CD4-positive, alpha-beta T cell treated with Interleukin-10 for 1 hour (primary cell): Measurements from ENCODE around the gene TTC39A.
"Not testable (repeated sequence)": the region's sequence is repeated elsewhere in the genome, so short reads cannot be mapped to it uniquely, and the experiment has no call there.

Experiments used
- DNase-seq: peaks from one replicate; pipeline ENCODE4 v3.0.0-alpha.2; 2020

The TTC39A gene

GRCh38 chr1:51263147-51263877 is 67.0 kb downstream of the TTC39A start:
- no peak for DNase-seq

GRCh38 chr1:51255331-51255730 is 75.0 kb downstream of the TTC39A start:
- DNase-seq = no peak

DNA sequence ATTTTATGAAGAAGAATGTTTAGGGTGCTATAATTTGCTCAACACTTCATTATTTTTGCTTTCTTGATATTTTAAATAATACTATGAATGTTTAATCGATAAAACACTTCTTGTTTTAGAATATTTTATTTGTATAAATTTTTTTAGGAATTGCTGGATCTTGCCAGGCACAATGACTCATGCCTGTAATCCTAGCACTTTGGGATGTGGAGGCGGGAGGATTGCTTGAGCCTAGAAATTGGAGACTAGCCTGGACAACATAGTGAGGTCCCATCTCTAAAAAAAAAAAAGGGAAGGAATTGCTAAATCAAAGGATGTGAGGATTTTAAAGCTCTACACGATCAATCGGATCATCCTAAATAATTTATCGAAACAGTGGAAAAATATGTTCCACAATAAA is 76.7 kb downstream of the TTC39A start:
- no peak for DNase-seq

DNA sequence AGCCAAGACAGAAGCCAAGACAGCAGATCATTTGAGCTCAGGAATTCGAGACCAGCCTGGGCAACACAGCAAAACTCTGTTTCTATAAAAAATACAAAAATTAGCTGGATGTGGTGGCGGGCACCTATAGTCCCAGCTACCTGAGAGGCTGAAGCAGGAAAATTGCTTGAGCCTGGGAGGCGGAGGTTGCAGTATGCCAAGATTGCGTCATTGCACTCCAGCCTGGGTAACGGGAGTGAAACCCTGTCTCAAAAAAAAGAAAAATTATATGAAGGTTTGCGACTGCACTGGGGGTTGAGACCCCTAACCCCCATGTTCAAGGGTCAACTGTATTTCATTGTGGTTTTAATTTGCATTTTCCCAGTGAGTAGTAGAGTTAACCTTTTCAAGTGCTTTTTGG is 78.0 kb downstream of the TTC39A start:
- no peak for DNase-seq

DNA sequence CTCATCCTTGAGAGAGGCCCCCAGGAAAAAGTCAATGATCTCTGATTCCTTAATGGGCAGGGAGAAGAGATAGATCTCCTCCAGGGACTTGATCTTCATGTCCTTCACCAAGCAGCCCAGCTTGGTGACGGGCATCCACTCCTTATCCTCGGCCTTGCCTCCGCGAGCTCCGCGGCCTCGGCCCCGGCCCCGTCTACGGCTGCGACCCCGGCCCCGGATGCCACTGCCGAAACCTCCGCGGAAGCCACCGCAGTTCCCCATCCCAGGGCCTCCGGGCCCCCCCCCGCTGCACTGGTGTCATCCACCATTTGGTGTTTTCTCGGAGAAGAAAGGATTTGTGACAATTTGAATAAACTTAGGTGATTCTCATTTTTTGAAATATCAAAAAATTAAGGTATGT is 79.2 kb downstream of the TTC39A start:
- DNase-seq = not testable (repeated sequence)

DNA sequence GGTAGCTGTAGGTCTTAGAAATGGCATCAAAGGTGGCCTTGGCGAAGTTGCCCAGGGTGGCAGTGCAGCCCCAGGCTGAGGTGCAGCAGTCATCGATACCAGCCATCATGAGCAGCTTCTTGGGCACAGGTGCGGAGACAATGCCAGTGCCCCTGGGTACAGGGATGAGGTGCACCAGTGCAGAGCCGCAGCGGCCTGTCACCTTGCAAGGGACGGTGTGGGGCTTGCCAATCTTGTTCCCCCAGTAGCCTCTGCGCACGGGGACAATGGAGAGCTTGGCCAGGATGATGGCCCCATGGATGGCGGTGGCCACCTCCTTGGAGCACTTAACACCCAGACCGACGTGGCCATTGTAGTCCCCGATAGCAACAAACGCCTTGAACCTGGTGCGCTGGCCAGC is 79.6 kb downstream of the TTC39A start:
- not testable (repeated sequence) for DNase-seq

DNA sequence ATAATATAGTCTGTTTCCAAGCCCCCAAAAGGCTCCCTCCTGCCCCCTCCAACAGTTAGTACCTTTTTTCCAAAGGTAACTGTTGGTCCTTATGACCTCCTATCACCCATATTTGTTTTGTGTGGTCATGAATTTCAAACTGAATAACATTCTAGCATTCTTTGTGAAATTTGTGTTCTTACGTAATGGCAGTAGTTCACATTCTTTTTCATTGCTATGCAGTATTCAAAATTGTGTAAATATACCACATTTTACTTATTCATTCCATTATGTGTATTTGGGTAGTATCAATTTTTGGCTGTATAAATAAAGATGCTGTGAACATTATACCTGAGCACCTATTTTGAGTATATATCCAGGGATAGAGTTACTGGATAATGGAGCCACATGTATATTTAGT is 80.9 kb downstream of the TTC39A start:
- no peak for DNase-seq

- no peak for DNase-seq
Observed at GRCh38 chr1:51247499-51247898, 82.9 kb downstream of the TTC39A start.

- DNase-seq = no peak
Observed at GRCh38 chr1:51247022-51247421, 83.3 kb downstream of the TTC39A start.

DNA sequence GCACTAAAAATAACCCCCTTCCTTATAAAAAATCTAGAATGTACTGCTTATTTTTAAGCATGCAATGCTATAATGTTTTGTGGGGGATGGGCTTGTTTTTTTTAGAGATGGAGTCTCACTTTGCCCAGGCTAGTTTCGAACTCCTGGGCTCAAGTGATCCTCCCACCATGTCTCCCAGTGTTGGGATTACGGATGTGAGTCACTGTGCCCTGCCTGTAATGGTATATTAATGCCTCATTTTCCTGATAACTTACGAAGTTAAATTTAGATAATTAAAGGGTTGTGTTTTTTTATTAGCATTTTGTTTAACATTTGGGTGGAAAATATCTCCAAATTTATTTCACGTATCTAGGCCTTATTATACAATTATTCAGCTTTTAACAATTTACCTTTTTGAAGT is 87.8 kb downstream of the TTC39A start:
- no peak for DNase-seq

- DNase-seq = no peak
Observed at GRCh38 chr1:51241119-51241518, 89.2 kb downstream of the TTC39A start.

GRCh38 chr1:51240084-51240483 is 90.3 kb downstream of the TTC39A start:
- DNase-seq = no peak

DNA sequence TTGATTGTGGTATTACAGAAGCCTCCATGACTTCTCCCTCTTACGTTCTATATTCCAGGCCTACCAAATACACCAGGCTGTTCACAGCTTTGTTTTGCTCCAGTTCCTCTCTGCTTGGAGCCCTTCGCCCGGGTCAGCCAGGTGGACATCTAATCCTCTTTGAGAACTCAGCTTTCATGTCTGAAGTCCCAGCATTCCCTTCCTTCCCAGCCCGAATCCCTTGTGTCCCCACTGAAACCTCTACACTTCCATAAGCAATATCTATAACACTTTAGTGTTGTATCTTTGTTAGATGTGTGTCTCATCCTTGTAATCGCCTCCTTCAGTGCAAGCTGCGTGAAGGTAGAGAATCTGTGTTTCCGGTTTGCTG is 92.3 kb downstream of the TTC39A start:
- DNase-seq = no peak

DNA sequence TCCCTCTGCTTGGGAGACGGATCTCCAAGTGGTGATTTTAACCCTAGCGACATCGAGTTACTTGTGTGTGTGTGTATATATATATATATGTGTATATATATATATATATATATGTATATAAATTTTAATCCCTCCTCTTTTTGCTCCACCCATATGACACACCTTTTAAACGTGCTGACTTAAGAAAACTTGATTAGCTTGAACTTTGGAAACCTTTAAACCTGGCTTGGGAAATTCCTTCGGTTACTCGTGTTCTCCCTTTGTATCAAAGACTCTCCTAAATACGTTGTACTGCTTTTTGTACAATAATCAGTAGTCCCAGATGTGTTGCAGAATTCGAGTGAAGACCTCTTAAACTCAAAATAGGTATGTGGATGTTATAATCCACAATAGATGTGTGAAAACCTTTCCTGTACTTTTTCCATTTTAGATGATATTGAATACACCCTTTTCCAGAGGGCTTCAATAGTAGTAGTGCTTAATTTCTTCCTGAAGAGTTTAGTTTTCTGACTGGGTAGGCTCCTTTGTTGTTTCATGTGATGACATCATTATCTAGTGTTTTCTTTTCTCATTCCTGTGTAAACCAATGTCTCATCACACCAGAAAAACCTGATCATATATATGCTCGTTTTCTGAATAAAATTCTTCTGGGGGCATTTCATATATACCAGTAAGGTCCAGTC is 92.9 kb downstream of the TTC39A start:
- no peak for DNase-seq
